ENCODE data around the gene S100PBP. TPM values are rescaled to one million over a fixed set of nuclear protein-coding genes. Genes with fewer than 3 reads are reported as not detected.

Gene S100PBP
- total and polyA plus RNA-seq, 2 donors (not counting 3 experiments of a cell fraction or from before 2014, with no cell fraction given) = 15.4 to 38.6 TPM

DNA sequence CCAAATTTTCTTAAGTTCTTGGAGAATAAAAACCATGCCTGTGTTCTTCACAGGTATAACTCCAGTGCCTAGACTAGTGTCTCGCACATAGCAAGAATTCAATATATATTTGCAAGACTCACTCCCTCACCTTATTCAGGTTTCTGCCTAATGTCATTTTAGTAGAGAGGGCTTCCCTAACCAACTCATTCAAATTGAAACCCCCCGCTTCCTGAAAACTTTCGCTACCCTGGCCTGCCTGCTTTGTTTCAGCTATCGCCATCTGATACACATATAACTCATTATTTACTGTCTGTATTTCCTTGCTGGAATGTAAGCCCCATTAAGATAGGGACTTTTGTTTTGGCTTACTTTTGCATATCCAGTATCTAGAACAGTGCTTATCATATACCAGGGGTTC lies 8.9 kb upstream of the S100PBP start:
- H3K4me3 ChIP-seq (replicated peaks in 1 of 3; ENCODE audit: insufficient read depth in 1 of 3, low read depth in 1 of 3, low read length in 3 of 3) = no peak overlapping the region
- no TSS peak for BruUV-seq (replicated peaks)
- no peak overlapping the region for H3K4me2 ChIP-seq (ENCODE audit: insufficient read depth, low read length)
- H2AFZ ChIP-seq (ENCODE audit: low read depth, low read length) = no peak overlapping the region
- POLR2A ChIA-PET = no interaction called here
- H3K9ac ChIP-seq (replicated peaks; ENCODE audit: extremely low read depth, insufficient read depth, low read length) = no peak overlapping the region
- H3K27ac ChIP-seq (ENCODE audit: insufficient read depth, low read depth, low read length) = no peak overlapping the region
- TF ChIP-seq POLR2AphosphoS5 (IDR thresholded peaks at IDR 0.05; ENCODE audit: insufficient read depth, low read depth, low read length) (no peak), MYC (IDR thresholded peaks at IDR 0.05; ENCODE audit: low read depth, low read length) (no peak), FOS (IDR thresholded peaks at IDR 0.05; ENCODE audit: borderline replicate concordance, insufficient read depth, low read length) (no peak), EZH2 (IDR thresholded peaks at IDR 0.05; ENCODE audit: borderline replicate concordance, low read depth, low read length, severe bottlenecking) (no peak), JUN (IDR thresholded peaks at IDR 0.05; ENCODE audit: borderline replicate concordance, insufficient read depth, insufficient read length, low read depth) (no peak), POLR2A (IDR thresholded peaks at IDR 0.05; ENCODE audit: low read depth, low read length) (no peak), GATA2 (IDR thresholded peaks at IDR 0.05; ENCODE audit: insufficient read depth, insufficient read length, low read depth, low read length) (no peak)
- TF ChIP-seq, protein P1, sequence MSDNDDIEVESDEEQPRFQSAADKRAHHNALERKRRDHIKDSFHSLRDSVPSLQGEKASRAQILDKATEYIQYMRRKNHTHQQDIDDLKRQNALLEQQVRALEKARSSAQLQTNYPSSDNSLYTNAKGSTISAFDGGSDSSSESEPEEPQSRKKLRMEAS (IDR thresholded peaks at IDR 0.05; ENCODE audit: insufficient read depth, insufficient read length) = no peak
- TF ChIP-seq, protein P2, sequence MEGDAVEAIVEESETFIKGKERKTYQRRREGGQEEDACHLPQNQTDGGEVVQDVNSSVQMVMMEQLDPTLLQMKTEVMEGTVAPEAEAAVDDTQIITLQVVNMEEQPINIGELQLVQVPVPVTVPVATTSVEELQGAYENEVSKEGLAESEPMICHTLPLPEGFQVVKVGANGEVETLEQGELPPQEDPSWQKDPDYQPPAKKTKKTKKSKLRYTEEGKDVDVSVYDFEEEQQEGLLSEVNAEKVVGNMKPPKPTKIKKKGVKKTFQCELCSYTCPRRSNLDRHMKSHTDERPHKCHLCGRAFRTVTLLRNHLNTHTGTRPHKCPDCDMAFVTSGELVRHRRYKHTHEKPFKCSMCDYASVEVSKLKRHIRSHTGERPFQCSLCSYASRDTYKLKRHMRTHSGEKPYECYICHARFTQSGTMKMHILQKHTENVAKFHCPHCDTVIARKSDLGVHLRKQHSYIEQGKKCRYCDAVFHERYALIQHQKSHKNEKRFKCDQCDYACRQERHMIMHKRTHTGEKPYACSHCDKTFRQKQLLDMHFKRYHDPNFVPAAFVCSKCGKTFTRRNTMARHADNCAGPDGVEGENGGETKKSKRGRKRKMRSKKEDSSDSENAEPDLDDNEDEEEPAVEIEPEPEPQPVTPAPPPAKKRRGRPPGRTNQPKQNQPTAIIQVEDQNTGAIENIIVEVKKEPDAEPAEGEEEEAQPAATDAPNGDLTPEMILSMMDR (IDR thresholded peaks at IDR 0.05; ENCODE audit: extremely low read depth in 1 of 2, insufficient read depth in 1 of 2, low read depth in 1 of 2, low read length in 2 of 2) = no peak
- H3K9me3 ChIP-seq (replicated peaks; ENCODE audit: control insufficient read depth, insufficient read depth, low read length) = no peaks in the 10 kb centered on the region
- H3K79me2 ChIP-seq (ENCODE audit: control insufficient read depth, insufficient read depth, low read length) = peaks cover 51% of the 10 kb centered on the region
- no peaks in the 10 kb centered on the region for H3K9me1 ChIP-seq (replicated peaks; ENCODE audit: control insufficient read depth, extremely low read depth, insufficient read depth, low read length)
- H3K36me3 ChIP-seq (ENCODE audit: control insufficient read depth in 2 of 2, extremely low read depth in 1 of 2, insufficient read depth in 2 of 2, low read length in 2 of 2) = peaks cover 8 to 10% of the 10 kb centered on the region in 2 experiments
- intact Hi-C loops (cut with micrococcal nuclease) (no loop called here), dilution Hi-C loops (cut with MboI; ENCODE audit: extremely low pct_ligation_motif_present, low sequenced_read_pairs) (no loop called here)
- H3K27me3 ChIP-seq (ENCODE audit: control insufficient read depth in 2 of 2, insufficient read depth in 2 of 2, low read length in 2 of 2) = no peaks in the 10 kb centered on the region
- H4K20me1 ChIP-seq (replicated peaks; ENCODE audit: control insufficient read depth, extremely low read depth, insufficient read depth, low read length) = peaks cover 3% of the 10 kb centered on the region
- CTCF ChIA-PET = no interaction called here
- DNase-seq (ENCODE audit: low read depth, low spot score) = no peak
- no peaks in the 10 kb centered on the region for H3K4me1 ChIP-seq (ENCODE audit: control insufficient read depth, extremely low read depth, insufficient read depth, low read length)
- FAIRE-seq = no peak
